Measurements from ENCODE around the gene DCP1B.

GRCh38 chr12:2027351-2027750, 23.1 kb upstream of the DCP1B start:
- TF ChIP-seq JUNB (IDR thresholded peaks at IDR 0.05) (no peak), EP300 (IDR thresholded peaks at IDR 0.05) (no peak), MAZ (IDR thresholded peaks at IDR 0.05; ENCODE audit: borderline replicate concordance, low read depth, low read length) (no peak)
